ENCODE results near the gene SLC25A21.

Gene SLC25A21

GRCh38 chr14:36684946-36685345 is 487.5 kb downstream of the SLC25A21 start:
- FAIRE-seq (no peak), DNase-seq (ENCODE audit: insufficient read length) (no peak)
- TF ChIP-seq POLR2AphosphoS5 (IDR thresholded peaks at IDR 0.05; ENCODE audit: low read depth, low read length) = no peak
- TF ChIP-seq TAF1 (IDR thresholded peaks at IDR 0.05; ENCODE audit: borderline replicate concordance, low read depth, low read length) = no peak
- TF ChIP-seq POLR2A (IDR thresholded peaks at IDR 0.05; ENCODE audit: low read depth, low read length) = no peak

GRCh38 chr14:36683083-36683724 is 489.2 kb downstream of the SLC25A21 start:
- DNase-seq (ENCODE audit: insufficient read length) (no peak), FAIRE-seq (no peak)
- TF ChIP-seq TAF1 (IDR thresholded peaks at IDR 0.05; ENCODE audit: borderline replicate concordance, low read depth, low read length) (no peak), POLR2AphosphoS5 (IDR thresholded peaks at IDR 0.05; ENCODE audit: low read depth, low read length) (no peak), POLR2A (IDR thresholded peaks at IDR 0.05; ENCODE audit: low read depth, low read length) (no peak)

- no peak for DNase-seq (ENCODE audit: insufficient read length)
- FAIRE-seq = no peak
- TF ChIP-seq TAF1 (IDR thresholded peaks at IDR 0.05; ENCODE audit: borderline replicate concordance, low read depth, low read length) (no peak), POLR2AphosphoS5 (IDR thresholded peaks at IDR 0.05; ENCODE audit: low read depth, low read length) (no peak), POLR2A (IDR thresholded peaks at IDR 0.05; ENCODE audit: low read depth, low read length) (no peak)
Measured at GRCh38 chr14:36682338-36682737, 490.1 kb downstream of the SLC25A21 start.

GRCh38 chr14:36676236-36676635 is 496.2 kb downstream of the SLC25A21 start:
- DNase-seq (ENCODE audit: insufficient read length) = no peak

GRCh38 chr14:36675581-36675980 is 496.8 kb downstream of the SLC25A21 start:
- TF ChIP-seq POLR2A (IDR thresholded peaks at IDR 0.05; ENCODE audit: low read depth, low read length) (no peak), TAF1 (IDR thresholded peaks at IDR 0.05; ENCODE audit: borderline replicate concordance, low read depth, low read length) (no peak), POLR2AphosphoS5 (IDR thresholded peaks at IDR 0.05; ENCODE audit: low read depth, low read length) (no peak)
- FAIRE-seq (no peak), DNase-seq (ENCODE audit: insufficient read length) (no peak)

More at GRCh38 chr14:36676236-36676635, 496.2 kb downstream of the SLC25A21 start:
- no peak for FAIRE-seq
- TF ChIP-seq POLR2AphosphoS5 (IDR thresholded peaks at IDR 0.05; ENCODE audit: low read depth, low read length) (no peak), TAF1 (IDR thresholded peaks at IDR 0.05; ENCODE audit: borderline replicate concordance, low read depth, low read length) (no peak), POLR2A (IDR thresholded peaks at IDR 0.05; ENCODE audit: low read depth, low read length) (no peak)

- TF ChIP-seq TAF1 (IDR thresholded peaks at IDR 0.05; ENCODE audit: borderline replicate concordance, low read depth, low read length) (no peak), POLR2AphosphoS5 (IDR thresholded peaks at IDR 0.05; ENCODE audit: low read depth, low read length) (no peak), POLR2A (IDR thresholded peaks at IDR 0.05; ENCODE audit: low read depth, low read length) (no peak)
- DNase-seq (ENCODE audit: insufficient read length) (no peak), FAIRE-seq (no peak)
Measured at GRCh38 chr14:36674659-36675058, 497.7 kb downstream of the SLC25A21 start.

- no peak for TF ChIP-seq POLR2AphosphoS5 (IDR thresholded peaks at IDR 0.05; ENCODE audit: low read depth, low read length)
- no peak for TF ChIP-seq POLR2A (IDR thresholded peaks at IDR 0.05; ENCODE audit: low read depth, low read length)
- TF ChIP-seq TAF1 (IDR thresholded peaks at IDR 0.05; ENCODE audit: borderline replicate concordance, low read depth, low read length) = no peak
- no peak for FAIRE-seq
- DNase-seq (ENCODE audit: insufficient read length) = no peak
Measured at GRCh38 chr14:36672095-36672494, 500.3 kb downstream of the SLC25A21 start.

GRCh38 chr14:36671149-36671548 is 501.3 kb downstream of the SLC25A21 start:
- no peak for FAIRE-seq
- DNase-seq (ENCODE audit: insufficient read length) = no peak
- no peak for TF ChIP-seq POLR2AphosphoS5 (IDR thresholded peaks at IDR 0.05; ENCODE audit: low read depth, low read length)

- TF ChIP-seq POLR2AphosphoS5 (IDR thresholded peaks at IDR 0.05; ENCODE audit: low read depth, low read length) (no peak), TAF1 (IDR thresholded peaks at IDR 0.05; ENCODE audit: borderline replicate concordance, low read depth, low read length) (no peak), POLR2A (IDR thresholded peaks at IDR 0.05; ENCODE audit: low read depth, low read length) (no peak)
- FAIRE-seq = no peak
- DNase-seq (ENCODE audit: insufficient read length) = no peak
Measured at GRCh38 chr14:36667679-36668078, 504.7 kb downstream of the SLC25A21 start.

- FAIRE-seq (no peak), DNase-seq (ENCODE audit: insufficient read length) (no peak)
- TF ChIP-seq POLR2AphosphoS5 (IDR thresholded peaks at IDR 0.05; ENCODE audit: low read depth, low read length) (no peak), POLR2A (IDR thresholded peaks at IDR 0.05; ENCODE audit: low read depth, low read length) (no peak), TAF1 (IDR thresholded peaks at IDR 0.05; ENCODE audit: borderline replicate concordance, low read depth, low read length) (no peak)
Measured at GRCh38 chr14:36666416-36667206, 505.8 kb downstream of the SLC25A21 start.

- TF ChIP-seq POLR2AphosphoS5 (IDR thresholded peaks at IDR 0.05; ENCODE audit: low read depth, low read length) (no peak), POLR2A (IDR thresholded peaks at IDR 0.05; ENCODE audit: low read depth, low read length) (no peak), TAF1 (IDR thresholded peaks at IDR 0.05; ENCODE audit: borderline replicate concordance, low read depth, low read length) (no peak)
- DNase-seq (ENCODE audit: insufficient read length) (no peak), FAIRE-seq (no peak)
Measured at GRCh38 chr14:36665887-36666415, 506.5 kb downstream of the SLC25A21 start.
